IMR-90 (cell line): ENCODE measurements around the gene CD300LD. TPM values are rescaled to one million over a fixed set of nuclear protein-coding genes. Genes with fewer than 3 reads are reported as not detected.
"Not testable (repeated sequence)": the region's sequence is repeated elsewhere in the genome, so short reads cannot be mapped to it uniquely, and the experiment has no call there.

ENCODE experiments used
- ATAC-seq: fragments of 200-7000 bp; cut with Tn5 transposase; 2 replicates; pipeline ENCODE4 v1.9.1; 2020; ENCODE audit warnings: low read depth, mild to moderate bottlenecking, moderate library complexity
- BruUV-seq: library from RNA; stranded (reverse); fragments of 400-500 nt; replicated peaks from 2 replicates; lab custom pipeline; 2021; lab: Mats Ljungman, UMichigan
- CTCF ChIA-PET: fragments of 300-600 bp; formaldehyde crosslinking; extraction: SDS; loops from one replicate; lab custom pipeline; 2021; ENCODE audit warnings: antibody characterized with exemption; lab: Yijun Ruan, JAX
- POLR2A ChIA-PET: fragments of 300-600 bp; sonication (Branson Sonifier 250); formaldehyde crosslinking; loops from one replicate; lab custom pipeline; 2022; ENCODE audit warnings: antibody characterized with exemption; ENCODE audit not compliant: unreplicated experiment; lab: Charles Lee
- DNase-seq: peaks from one replicate; pipeline ENCODE4 v3.0.0; 2013
- H2AFZ ChIP-seq: replicated peaks from 2 replicates; pipeline ENCODE3; 2013; ENCODE audit warnings: low read length, mild to moderate bottlenecking; ENCODE audit not compliant: poor library complexity
- H2AK5ac ChIP-seq: 2 replicates; pipeline ENCODE4 v1.6.1; 2013; ENCODE audit warnings: low read depth, low read length, inconsistent platforms
- H2AK9ac ChIP-seq: replicated peaks from 2 replicates; pipeline ENCODE3; 2013; ENCODE audit warnings: mild to moderate bottlenecking, low read depth, low read length, moderate library complexity; ENCODE audit not compliant: poor library complexity
- H2BK120ac ChIP-seq: 2 replicates; pipeline ENCODE4 v1.6.1; 2013; ENCODE audit warnings: low read depth, low read length, inconsistent platforms
- H2BK15ac ChIP-seq: 3 replicates; pipeline ENCODE4 v1.6.1; 2013; ENCODE audit warnings: low read depth, low read length, inconsistent platforms
- H2BK20ac ChIP-seq: 2 replicates; pipeline ENCODE4 v1.6.1; 2013; ENCODE audit warnings: low read depth, mild to moderate bottlenecking, inconsistent platforms, low read length, moderate library complexity
- H2BK5ac ChIP-seq: 2 replicates; pipeline ENCODE4 v1.6.1; 2013; ENCODE audit warnings: mild to moderate bottlenecking, low read depth, low read length, inconsistent platforms; ENCODE audit not compliant: poor library complexity, severe bottlenecking
- H3K14ac ChIP-seq: replicated peaks from 2 replicates; pipeline ENCODE4 v1.6.1; 2013; ENCODE audit warnings: low read depth, low read length, inconsistent platforms
- H3K18ac ChIP-seq: 2 replicates; pipeline ENCODE4 v1.6.1; 2013; ENCODE audit warnings: low read depth, low read length, control low read depth
- H3K23ac ChIP-seq: 2 replicates; pipeline ENCODE4 v1.6.1; 2013; ENCODE audit warnings: low read depth, low read length, inconsistent platforms
- H3K27ac ChIP-seq: 2 replicates; pipeline ENCODE4 v1.5.1; 2013; ENCODE audit warnings: mild to moderate bottlenecking, control low read depth, low read length; ENCODE audit not compliant: insufficient read depth
- H3K27me3 ChIP-seq: 2 replicates; pipeline ENCODE4 v1.6.1; 2013; ENCODE audit warnings: low read length; ENCODE audit not compliant: control insufficient read depth, insufficient read depth
- H3K36me3 ChIP-seq: 2 replicates; pipeline ENCODE4 v1.6.1; 2013; ENCODE audit warnings: low read length, mixed read lengths; ENCODE audit not compliant: control insufficient read depth, insufficient read depth
- H3K4ac ChIP-seq: 2 replicates; pipeline ENCODE4 v1.6.1; 2013; ENCODE audit warnings: low read depth, low read length, inconsistent platforms
- H3K4me1 ChIP-seq: 2 replicates; pipeline ENCODE4 v1.6.1; 2013; ENCODE audit warnings: low read length, mixed read lengths; ENCODE audit not compliant: control insufficient read depth, insufficient read depth
- H3K4me2 ChIP-seq: 2 replicates; pipeline ENCODE4 v1.6.1; 2013; ENCODE audit warnings: low read depth, mild to moderate bottlenecking, control low read depth, low read length, moderate library complexity
- H3K4me3 ChIP-seq: 2 replicates; pipeline ENCODE4 v1.5.1; 2013; ENCODE audit warnings: low read depth, mild to moderate bottlenecking, control low read depth, low read length, moderate library complexity; ENCODE audit not compliant: insufficient read depth
- H3K56ac ChIP-seq: 2 replicates; pipeline ENCODE4 v1.6.1; 2013; ENCODE audit warnings: low read length, inconsistent platforms; ENCODE audit not compliant: insufficient read depth; ENCODE audit errors: extremely low read depth
- H3K79me1 ChIP-seq, 2 experiments: 2 replicates each; pipeline ENCODE4 v1.6.1; 2013; ENCODE audit warnings: low read length in 2 of 2, inconsistent platforms in 1 of 2, low read depth in 1 of 2
- H3K9ac ChIP-seq: 2 replicates; pipeline ENCODE4 v1.6.1; 2013; ENCODE audit warnings: low read depth, low read length, control low read depth
- H3K9me1 ChIP-seq: 2 replicates; pipeline ENCODE4 v1.6.1; 2013; ENCODE audit warnings: low read length, inconsistent platforms; ENCODE audit not compliant: insufficient read depth
- H3K9me3 ChIP-seq: 2 replicates; pipeline ENCODE4 v1.6.1; 2013; ENCODE audit warnings: low read length; ENCODE audit not compliant: control insufficient read depth, insufficient read depth
- H4K20me1 ChIP-seq: 2 replicates; pipeline ENCODE4 v1.6.1; 2013; ENCODE audit warnings: low read length, inconsistent platforms; ENCODE audit not compliant: insufficient read depth
- H4K5ac ChIP-seq: 2 replicates; pipeline ENCODE4 v1.6.1; 2013; ENCODE audit warnings: mild to moderate bottlenecking, low read depth, low read length, control low read depth
- H4K8ac ChIP-seq, 2 experiments: 2 replicates each; pipeline ENCODE4 v1.6.1; 2013; ENCODE audit warnings: low read depth in 2 of 2, low read length in 2 of 2, control low read depth in 1 of 2, inconsistent platforms in 1 of 2
- H4K91ac ChIP-seq: 2 replicates; pipeline ENCODE4 v1.6.1; 2013; ENCODE audit warnings: low read depth, low read length, inconsistent platforms; ENCODE audit not compliant: insufficient read depth
- WGBS, 2 experiments: methylation state at CpG; one replicate each; pipeline versions ENCODE4 v1.1.5 to v1.1.7; 2013; ENCODE audit warnings: missing lambda C conversion rate in 2 of 2; ENCODE audit not compliant: insufficient read length in 1 of 2; ENCODE audit errors: extremely low coverage in 2 of 2; 5-methylcytosine and 5-hydroxymethylcytosine counted together
- dilution Hi-C: fragments of 300-500 bp; cut with HindIII; formaldehyde crosslinking; loops from one replicate; pipeline ENCODE4 v1.14.3; 2018; ENCODE audit warnings: low sequenced_read_pairs; ENCODE audit not compliant: unreplicated experiment
- in situ Hi-C: fragments of 300-500 bp; cut with MboI; formaldehyde crosslinking; loops from 3 replicates; pipeline ENCODE4 v1.14.3; 2019; ENCODE audit warnings: low sequenced_read_pairs, inconsistent platforms, mixed read lengths
- intact Hi-C: fragments of 100-400 bp; cut with micrococcal nuclease; formaldehyde crosslinking; loops from 2 replicates; pipeline ENCODE4 v1.10.0; 2022
- polyA plus RNA-seq, 3 experiments: library from polyadenylated mRNA; depleted of rRNA; stranded (reverse); fragments of >200 nt; gene quantifications; 2 replicates each; pipeline ENCODE4 v1.2.3, GENCODE V29; 2012; ENCODE audit warnings: low replicate concordance in 1 of 3
- total RNA-seq: library from RNA; depleted of rRNA; stranded (reverse); fragments of >200 nt; gene quantifications from 2 replicates; pipeline ENCODE4 v1.2.3, GENCODE V29; 2012

The CD300LD gene
- total and polyA plus RNA-seq, 2 of the 4 experiments (the other 2 are of a cell fraction): not detected

- in situ Hi-C loops: not testable (repeated sequence)
Measured at GRCh38 chr17:74558402-74558801, 33.7 kb downstream of the CD300LD start.

More at GRCh38 chr17:74558402-74558801, 33.7 kb downstream of the CD300LD start:
- CTCF ChIA-PET, H3K18ac ChIP-seq, dilution Hi-C loops, H2BK15ac ChIP-seq, H3K23ac ChIP-seq, H4K8ac ChIP-seq, H3K9ac ChIP-seq, BruUV-seq, H3K27me3 ChIP-seq, H4K91ac ChIP-seq, intact Hi-C loops, H3K4ac ChIP-seq, H3K56ac ChIP-seq, H3K4me1 ChIP-seq, H3K4me3 ChIP-seq, H2BK20ac ChIP-seq, POLR2A ChIA-PET, H3K27ac ChIP-seq, H3K36me3 ChIP-seq, H2AK5ac ChIP-seq, H4K20me1 ChIP-seq, ATAC-seq, H3K79me1 ChIP-seq, H4K5ac ChIP-seq, H2AFZ ChIP-seq, DNase-seq, H2BK5ac ChIP-seq, H2BK120ac ChIP-seq, H3K4me2 ChIP-seq, H3K14ac ChIP-seq, H2AK9ac ChIP-seq, H3K9me1 ChIP-seq: not testable (repeated sequence)
- no CpG with 5 or more reads among the region's 4 CpGs for WGBS, 2 experiments
- H3K9me3 ChIP-seq: peaks cover 18% of the 10 kb centered on the region
